HepG2 (cell line): ENCODE data around the gene ZDHHC14. TPM values are rescaled to one million over a fixed set of nuclear protein-coding genes. Genes with fewer than 3 reads are reported as not detected.
A peak's percentile ranks its signal among the peaks of the same experiment; 100 is the strongest.

Experiments used
- ATAC-seq: fragments of 200-7000 bp; cut with Tn5 transposase; 3 replicates; pipeline ENCODE4 v1.9.1; 2020; ENCODE audit warnings: mild to moderate bottlenecking, moderate library complexity
- BruUV-seq: library from RNA; stranded (reverse); fragments of 400-500 nt; replicated peaks from 2 replicates; lab custom pipeline; 2021; lab: Mats Ljungman, UMichigan
- CTCF ChIA-PET: fragments of 300-600 bp; formaldehyde crosslinking; extraction: SDS; loops from one replicate; lab custom pipeline; 2021; ENCODE audit warnings: low total read pairs, inconsistent platforms, low intra/inter-chr PET ratio; lab: Yijun Ruan, JAX
- POLR2A ChIA-PET: fragments of 350-600 bp; sonication (Branson Sonifier 250); formaldehyde crosslinking; loops from one replicate; lab custom pipeline; 2020; ENCODE audit warnings: antibody characterized with exemption, inconsistent platforms; lab: Yijun Ruan, JAX
- DNase-seq: peaks from one replicate; pipeline ENCODE4 v3.0.0-alpha.2; 2015; ENCODE audit warnings: low spot score
- FAIRE-seq: peaks from 3 replicates; lab custom pipeline; 2011; peaks lifted over from hg19 to GRCh38; lab: Jason Lieb, UNC
- H2AFZ ChIP-seq: one replicate; pipeline ENCODE4 v1.6.1; 2011; ENCODE audit warnings: low read length, inconsistent platforms
- H3K27ac ChIP-seq: fragments of 300-600 bp; 3 replicates; pipeline ENCODE4 v1.8.0; 2011; ENCODE audit warnings: mixed run types, mild to moderate bottlenecking, mixed read lengths, low read length, inconsistent platforms; ENCODE audit not compliant: insufficient read depth; ENCODE audit errors: extremely low read length
- H3K27me3 ChIP-seq, 2 experiments: fragments of 200-600 bp in 1 of 2; 2 replicates in 1 of 2; 3 replicates in 1 of 2; pipeline versions ENCODE4 v1.6.0 to v1.8.0; 2011; ENCODE audit warnings: low read length in 2 of 2, mild to moderate bottlenecking in 2 of 2, moderate library complexity in 2 of 2, inconsistent platforms in 1 of 2; ENCODE audit not compliant: insufficient read depth in 2 of 2, control insufficient read depth in 1 of 2
- H3K36me3 ChIP-seq, 2 experiments: fragments of 200-600 bp in 1 of 2; replicated peaks in 1 of 2; 2 replicates in 1 of 2; 3 replicates in 1 of 2; pipeline versions ENCODE4 v1.5.1 to v1.8.0; 2011; ENCODE audit warnings: low read length in 2 of 2, inconsistent platforms in 1 of 2; ENCODE audit not compliant: insufficient read depth in 2 of 2, control insufficient read depth in 1 of 2
- H3K4me1 ChIP-seq: 2 replicates; pipeline ENCODE4 v1.5.1; 2012; ENCODE audit warnings: low read length, inconsistent platforms; ENCODE audit not compliant: insufficient read depth
- H3K4me2 ChIP-seq: 2 replicates; pipeline ENCODE4 v1.6.0; 2011; ENCODE audit warnings: low read depth, low read length, inconsistent platforms
- H3K4me3 ChIP-seq, 3 experiments: fragments of 200-600 bp in 1 of 3; sonication (generic), shearing (Covaris generic) in 1 of 3; replicated peaks in 1 of 3; 2 replicates each; pipeline ENCODE4 v1.5.1; 2011 to 2016; ENCODE audit warnings: low read length in 3 of 3, inconsistent platforms in 2 of 3, low read depth in 2 of 3, mild to moderate bottlenecking in 2 of 3, control low read depth in 1 of 3, mixed read lengths in 1 of 3; ENCODE audit not compliant: insufficient read depth in 1 of 3
- H3K79me2 ChIP-seq: one replicate; pipeline ENCODE4 v1.6.1; 2011; ENCODE audit warnings: low read length, inconsistent platforms; ENCODE audit not compliant: insufficient read depth
- H3K9ac ChIP-seq: 2 replicates; pipeline ENCODE4 v1.6.0; 2011; ENCODE audit warnings: mild to moderate bottlenecking, low read depth, low read length, inconsistent platforms; ENCODE audit not compliant: insufficient read depth
- H3K9me3 ChIP-seq: 2 replicates; pipeline ENCODE4 v1.5.1; 2012; ENCODE audit warnings: mild to moderate bottlenecking, low read length
- H4K20me1 ChIP-seq: 2 replicates; pipeline ENCODE4 v1.6.0; 2011; ENCODE audit warnings: inconsistent platforms, mild to moderate bottlenecking, low read length, moderate library complexity; ENCODE audit not compliant: insufficient read depth
- AHR ChIP-seq: IDR thresholded peaks from 2 replicates; pipeline ENCODE4 v1.6.1; 2018; ENCODE audit warnings: missing genetic modification reagents, missing compliant biosample characterization
- BORCS8-MEF2B ChIP-seq: sonication (generic); formaldehyde crosslinking; IDR thresholded peaks from 2 replicates; pipeline ENCODE4 v1.8.0; 2022; ENCODE audit warnings: mild to moderate bottlenecking, missing genetic modification reagents
- HOXA7 ChIP-seq: sonication (generic); formaldehyde crosslinking; IDR thresholded peaks from 2 replicates; pipeline ENCODE4 v1.8.1; 2022; ENCODE audit warnings: mild to moderate bottlenecking, missing genetic modification reagents, moderate library complexity
- KLF9 ChIP-seq: IDR thresholded peaks from 2 replicates; pipeline ENCODE4 v1.6.1; 2016; ENCODE audit warnings: low read depth
- MED1 ChIP-seq: sonication (generic); formaldehyde crosslinking; IDR thresholded peaks from 2 replicates; pipeline ENCODE4 v1.4.0; 2020; ENCODE audit warnings: missing genetic modification reagents
- MIXL1 ChIP-seq: IDR thresholded peaks from 2 replicates; pipeline ENCODE4 v1.6.1; 2016
- MLX ChIP-seq: IDR thresholded peaks from 2 replicates; pipeline ENCODE4 v1.6.1; 2016
- NPAS2 ChIP-seq: sonication (generic); formaldehyde crosslinking; IDR thresholded peaks from 2 replicates; pipeline ENCODE4 v1.8.0; 2022; ENCODE audit warnings: mild to moderate bottlenecking, missing genetic modification reagents, borderline replicate concordance
- NRL ChIP-seq: sonication (generic); formaldehyde crosslinking; IDR thresholded peaks from 2 replicates; pipeline ENCODE4 v1.5.0; 2020; ENCODE audit warnings: missing genetic modification reagents, mild to moderate bottlenecking, moderate library complexity, borderline replicate concordance
- PPARG ChIP-seq: conservative IDR thresholded peaks from 2 replicates; pipeline ENCODE4 v1.6.1; 2016; ENCODE audit warnings: missing biosample characterization, missing genetic modification reagents
- RXRA ChIP-seq: sonication (generic); formaldehyde crosslinking; IDR thresholded peaks from 2 replicates; pipeline ENCODE4 v1.5.1; 2020; ENCODE audit warnings: missing genetic modification reagents
- SUZ12 ChIP-seq: fragments of 150-350 bp; IDR thresholded peaks from 2 replicates; pipeline ENCODE4 v1.6.1; 2014; ENCODE audit warnings: low read depth, low read length
- TCF12 ChIP-seq, 2 experiments: fragments of 450-650 bp in 1 of 2; sonication (generic) in 1 of 2; formaldehyde crosslinking in 1 of 2; IDR thresholded peaks; 2 replicates each; pipeline versions ENCODE4 v1.6.1 to v1.8.0; 2017 to 2022; ENCODE audit warnings: antibody characterized with exemption in 1 of 2, mild to moderate bottlenecking in 1 of 2, missing genetic modification reagents in 1 of 2, moderate library complexity in 1 of 2
- TCF7 ChIP-seq: sonication (generic); IDR thresholded peaks from 2 replicates; pipeline ENCODE4 v1.6.1; 2016; ENCODE audit warnings: antibody characterized with exemption, low read depth
- TRAFD1 ChIP-seq: sonication (generic); formaldehyde crosslinking; IDR thresholded peaks from 2 replicates; pipeline ENCODE4 v1.5.1; 2020; ENCODE audit warnings: missing genetic modification reagents, mild to moderate bottlenecking, borderline replicate concordance
- ZBTB38 ChIP-seq: sonication (generic); formaldehyde crosslinking; IDR thresholded peaks from 2 replicates; pipeline ENCODE4 v1.5.1; 2020; ENCODE audit warnings: mild to moderate bottlenecking, missing genetic modification reagents
- ZNF687 ChIP-seq: sonication (generic); formaldehyde crosslinking; IDR thresholded peaks from 2 replicates; pipeline ENCODE4 v1.5.1; 2020; ENCODE audit warnings: mild to moderate bottlenecking, missing genetic modification reagents, moderate library complexity
- ZNF747 ChIP-seq: sonication (generic); formaldehyde crosslinking; IDR thresholded peaks from 2 replicates; pipeline ENCODE4 v1.8.1; 2023; ENCODE audit warnings: missing genetic modification reagents, mild to moderate bottlenecking, borderline replicate concordance
- WGBS: methylation state at CpG from one replicate; pipeline ENCODE4 v1.1.6; 2017; ENCODE audit warnings: low lambda C conversion rate; 5-methylcytosine and 5-hydroxymethylcytosine counted together
- in situ Hi-C: cut with HindIII; loops from 2 replicates; pipeline ENCODE4 v1.10.0; 2017; ENCODE audit warnings: low pct_unique_long_range_greater_than_20kb; ENCODE audit not compliant: extremely low pct_ligation_motif_present
- intact Hi-C: fragments of 100-400 bp; cut with micrococcal nuclease; formaldehyde crosslinking; loops from one replicate; pipeline ENCODE4 v1.10.0; 2022; ENCODE audit not compliant: unreplicated experiment
- polyA plus RNA-seq, 8 experiments: library from polyadenylated mRNA; depleted of rRNA in 3 of 8; stranded (reverse) in 7 of 8; unstranded in 1 of 8; fragments of >200 nt; fragmentation: Illumina TruSeq in 4 of 8; extraction: Trizol in 4 of 8; gene quantifications; 2 replicates each; pipeline versions ENCODE4 v1.2.1 to v1.2.3, GENCODE V29; 2011 to 2016; ENCODE audit warnings: low read depth in 4 of 8, missing spikeins in 1 of 8, mixed read lengths in 1 of 8; ENCODE audit not compliant: insufficient read depth in 1 of 8
- total RNA-seq, 5 experiments: library from RNA; depleted of rRNA; stranded (reverse); fragments of >200 nt; fragmentation: Illumina TruSeq; extraction: Trizol; gene quantifications; 2 replicates each; pipeline ENCODE4 v1.2.3, GENCODE V29; 2016; ENCODE audit warnings: low read depth in 1 of 5

Gene ZDHHC14
- total and polyA plus RNA-seq, 2 of the 13 experiments (the other 11 are each of a cell fraction or from before 2014, with no cell fraction given) = 3.7 to 9.5 TPM

DNA sequence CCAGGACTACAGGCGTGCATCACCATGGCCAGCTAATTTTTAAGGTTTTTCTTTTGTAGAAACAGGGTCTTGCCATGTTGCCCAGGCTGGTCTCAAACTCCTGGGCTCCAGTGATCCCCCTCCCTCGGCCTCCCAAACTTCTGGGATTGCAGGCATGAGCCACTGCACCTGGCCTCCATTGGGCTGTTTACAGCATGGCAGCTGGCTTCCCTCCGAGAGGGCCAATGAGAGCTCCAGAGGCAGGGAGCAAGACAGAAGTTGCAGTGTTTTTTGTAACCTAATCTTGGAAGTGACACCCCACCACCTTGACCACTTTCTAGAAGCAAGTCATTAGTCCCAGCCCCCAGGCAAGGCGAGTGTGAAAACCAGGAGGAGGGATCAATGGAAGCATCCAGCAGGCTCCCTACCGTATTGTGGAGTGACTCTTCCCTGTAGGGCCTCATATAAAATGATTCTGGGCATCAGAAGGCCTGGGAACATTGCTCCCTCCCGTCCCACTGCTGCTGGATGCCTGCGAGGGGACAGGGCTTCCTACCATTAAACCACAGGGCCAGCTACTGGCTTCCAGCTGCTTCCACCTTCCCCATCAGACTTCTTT lies 144.4 kb downstream of the ZDHHC14 start:
- no TSS peak for BruUV-seq
- POLR2A ChIA-PET = interaction anchor here (1.0 to 1.7 kb wide), 4 partner anchors 10 to 88 kb away, joined by 3 to 6 read pairs (median 3); no protein-coding TSS in a partner anchor
- in situ Hi-C loops = no loop called here
- TF ChIP-seq TCF12 (IDR thresholded peaks at IDR 0.05) (no peak), TCF12 (CRISPR knock-in tag; IDR thresholded peaks at IDR 0.05) (no peak), TRAFD1 (CRISPR knock-in tag) (no peak), MIXL1 (CRISPR knock-in tag) (0 out of 2 replicates have a peak, but pooled peaks have one; percentile 3), ZNF687 (peak; percentile 44), NPAS2 (CRISPR knock-in tag) (no peak), MED1 (CRISPR knock-in tag) (0 out of 2 replicates have a peak, but pooled peaks have one; percentile 12), ZNF747 (CRISPR knock-in tag) (0 out of 2 replicates have a peak, but pooled peaks have one; percentile 20), BORCS8-MEF2B (CRISPR knock-in tag) (no peak), SUZ12 (no peak), PPARG (no peak), RXRA (CRISPR knock-in tag) (peak; percentile 29; the same call in 1 of the 2 replicates), MLX (no peak), TCF7 (no peak), HOXA7 (CRISPR knock-in tag) (no peak), KLF9 (CRISPR knock-in tag) (no peak), NRL (CRISPR knock-in tag) (peak; percentile 85), AHR (CRISPR knock-in tag) (no peak), ZBTB38 (CRISPR knock-in tag) (0 out of 2 replicates have a peak, but pooled peaks have one; percentile 24)

More for the DNA sequence above, 144.4 kb downstream of the ZDHHC14 start:
- peak overlapping the region; percentile 55 for H3K27ac ChIP-seq
- ATAC-seq (peak; percentile 27), FAIRE-seq (no peak), DNase-seq (no peak)
- intact Hi-C loops = no loop called here
- 88% methylated on average over 7 of the region's 7 CpGs for WGBS
- peak overlapping the region; percentile 26 for H3K9ac ChIP-seq
- H4K20me1 ChIP-seq = no peaks in the 10 kb centered on the region
- CTCF ChIA-PET = no interaction called here
- peaks cover 75% of the 10 kb centered on the region for H3K4me1 ChIP-seq
- no peaks in the 10 kb centered on the region for H3K27me3 ChIP-seq
- H3K4me2 ChIP-seq = peak overlapping the region; percentile 38; the same call in 1 of the 2 replicates
- H2AFZ ChIP-seq = peak overlapping the region; percentile 16
- H3K36me3 ChIP-seq = no peaks in the 10 kb centered on the region
- H3K9me3 ChIP-seq = no peaks in the 10 kb centered on the region
- H3K79me2 ChIP-seq = no peaks in the 10 kb centered on the region
- no peak overlapping the region for H3K4me3 ChIP-seq
